OCI-LY1 (cell line): ENCODE measurements around the gene DEXI.

Experiments
- EZH2 ChIP-seq: fragments of 200-600 bp; sonication (generic), shearing (Covaris generic); IDR thresholded peaks from 2 replicates; pipeline ENCODE4 v1.8.0; 2017; ENCODE audit warnings: borderline replicate concordance, mixed run types, mild to moderate bottlenecking, antibody characterized with exemption, low read length, moderate library complexity, mixed read lengths
- TF ChIP-seq, protein P1 (sequence below): fragments of 200-600 bp; sonication (generic), shearing (Covaris generic); IDR thresholded peaks from 2 replicates; pipeline ENCODE4 v1.5.1; 2017; ENCODE audit warnings: mild to moderate bottlenecking, antibody characterized with exemption, low read length, moderate library complexity, mixed read lengths

- TF ChIP-seq, protein P1, sequence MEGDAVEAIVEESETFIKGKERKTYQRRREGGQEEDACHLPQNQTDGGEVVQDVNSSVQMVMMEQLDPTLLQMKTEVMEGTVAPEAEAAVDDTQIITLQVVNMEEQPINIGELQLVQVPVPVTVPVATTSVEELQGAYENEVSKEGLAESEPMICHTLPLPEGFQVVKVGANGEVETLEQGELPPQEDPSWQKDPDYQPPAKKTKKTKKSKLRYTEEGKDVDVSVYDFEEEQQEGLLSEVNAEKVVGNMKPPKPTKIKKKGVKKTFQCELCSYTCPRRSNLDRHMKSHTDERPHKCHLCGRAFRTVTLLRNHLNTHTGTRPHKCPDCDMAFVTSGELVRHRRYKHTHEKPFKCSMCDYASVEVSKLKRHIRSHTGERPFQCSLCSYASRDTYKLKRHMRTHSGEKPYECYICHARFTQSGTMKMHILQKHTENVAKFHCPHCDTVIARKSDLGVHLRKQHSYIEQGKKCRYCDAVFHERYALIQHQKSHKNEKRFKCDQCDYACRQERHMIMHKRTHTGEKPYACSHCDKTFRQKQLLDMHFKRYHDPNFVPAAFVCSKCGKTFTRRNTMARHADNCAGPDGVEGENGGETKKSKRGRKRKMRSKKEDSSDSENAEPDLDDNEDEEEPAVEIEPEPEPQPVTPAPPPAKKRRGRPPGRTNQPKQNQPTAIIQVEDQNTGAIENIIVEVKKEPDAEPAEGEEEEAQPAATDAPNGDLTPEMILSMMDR = no peak
- TF ChIP-seq EZH2 = no peak
These were observed 5.0 kb upstream of the DEXI start for GRCh38 chr16:10947211-10947787.
